Peyer's patch (tissue), 4 donors: Measurements from ENCODE around the gene UNC13C. TPM values are rescaled to one million over a fixed set of nuclear protein-coding genes. Genes with fewer than 3 reads are reported as not detected.

Experiments
- DNase-seq, 3 donors: peaks; one replicate each; pipeline ENCODE4 v3.0.0-alpha.2; 2017 to 2019
- H3K27ac ChIP-seq, 4 donors: fragments of 200-600 bp; sonication (generic); one replicate each; pipeline ENCODE4 v1.5.1; 2016 to 2019
- H3K27me3 ChIP-seq, 2 donors: fragments of 200-600 bp; sonication (generic); one replicate each; pipeline ENCODE4 v1.5.1; 2019
- H3K36me3 ChIP-seq, 3 donors: fragments of 200-600 bp; sonication (generic); one replicate each; pipeline ENCODE4 v1.5.1; 2016 to 2019
- H3K4me1 ChIP-seq, 4 donors: fragments of 200-600 bp; sonication (generic); one replicate each; pipeline ENCODE4 v1.5.1; 2016 to 2019
- H3K4me3 ChIP-seq, 4 donors: fragments of 200-600 bp; sonication (generic); 1 replicate in 3 of 4; 2 replicates in 1 of 4; pipeline ENCODE4 v1.5.1; 2016 to 2019; ENCODE audit warnings: mild to moderate bottlenecking in 1 of 4
- H3K9me3 ChIP-seq, 4 donors: fragments of 200-600 bp; sonication (generic); one replicate each; pipeline ENCODE4 v1.5.1; 2016 to 2019; ENCODE audit warnings: mild to moderate bottlenecking in 1 of 4
- CTCF ChIP-seq, 6 experiments: fragments of 450-650 bp in 4 of 6; fragments of 200-600 bp in 2 of 6; sonication (generic) in 1 of 6; IDR thresholded peaks; one replicate each; pipeline ENCODE4 v1.5.1; 2017 to 2019; ENCODE audit warnings: antibody characterized with exemption in 6 of 6, mild to moderate bottlenecking in 3 of 6, moderate library complexity in 1 of 6
- POLR2A ChIP-seq, 2 donors: fragments of 450-650 bp; IDR thresholded peaks; one replicate each; pipeline ENCODE4 v1.5.1; 2017; ENCODE audit warnings: antibody characterized with exemption in 2 of 2, mild to moderate bottlenecking in 2 of 2, moderate library complexity in 2 of 2
- total RNA-seq, 4 donors: library from RNA; depleted of rRNA; stranded (reverse); fragments of >200 nt; gene quantifications; one replicate each; pipeline ENCODE4 v1.1.0, GENCODE V29; 2016

The UNC13C gene
- total RNA-seq, 4 donors from 2014 or later: under 0.01 to 3.3 (median 0.35) TPM

- no peaks in the 10 kb centered on the region for H3K27me3 ChIP-seq
- H3K9me3 ChIP-seq: no peaks in the 10 kb centered on the region
- no peak overlapping the region for H3K27ac ChIP-seq
- no peak for DNase-seq
- H3K4me3 ChIP-seq: no peak overlapping the region
- no peaks in the 10 kb centered on the region for H3K4me1 ChIP-seq
- no peaks in the 10 kb centered on the region for H3K36me3 ChIP-seq
- no peak for TF ChIP-seq CTCF (IDR thresholded peaks at IDR 0.05)
- TF ChIP-seq POLR2A (IDR thresholded peaks at IDR 0.05): no peak
These were observed 248.2 kb downstream of the UNC13C start for GRCh38 chr15:54226455-54226854.

GRCh38 chr15:54227569-54227968 is 249.3 kb downstream of the UNC13C start:
- TF ChIP-seq CTCF (IDR thresholded peaks at IDR 0.05) (no peak), POLR2A (IDR thresholded peaks at IDR 0.05) (no peak)
- Histone ChIP-seq H3K9me3 (no peaks in the 10 kb centered on the region), H3K36me3 (no peaks in the 10 kb centered on the region), H3K27ac (no peak overlapping the region), H3K4me3 (no peak overlapping the region), H3K4me1 (no peaks in the 10 kb centered on the region), H3K27me3 (no peaks in the 10 kb centered on the region)
- no peak for DNase-seq

- no peak overlapping the region for H3K4me3 ChIP-seq
- H3K27ac ChIP-seq: no peak overlapping the region
- TF ChIP-seq POLR2A (IDR thresholded peaks at IDR 0.05): no peak
- TF ChIP-seq CTCF (IDR thresholded peaks at IDR 0.05): no peak
- no peaks in the 10 kb centered on the region for H3K4me1 ChIP-seq
- H3K36me3 ChIP-seq: no peaks in the 10 kb centered on the region
- no peak for DNase-seq
- H3K27me3 ChIP-seq: no peaks in the 10 kb centered on the region
- no peaks in the 10 kb centered on the region for H3K9me3 ChIP-seq
These were observed 272.1 kb downstream of the UNC13C start for GRCh38 chr15:54250326-54250725.

- H3K4me3 ChIP-seq: no peak overlapping the region
- no peaks in the 10 kb centered on the region for H3K4me1 ChIP-seq
- DNase-seq: no peak
- no peaks in the 10 kb centered on the region for H3K27me3 ChIP-seq
- H3K27ac ChIP-seq: no peak overlapping the region
- H3K36me3 ChIP-seq: no peaks in the 10 kb centered on the region
- TF ChIP-seq CTCF (IDR thresholded peaks at IDR 0.05) (no peak), POLR2A (IDR thresholded peaks at IDR 0.05) (no peak)
- H3K9me3 ChIP-seq: no peaks in the 10 kb centered on the region
These were observed 277.9 kb downstream of the UNC13C start for GRCh38 chr15:54256190-54256589.

- Histone ChIP-seq H3K9me3 (no peaks in the 10 kb centered on the region), H3K27me3 (no peaks in the 10 kb centered on the region), H3K4me3 (no peak overlapping the region), H3K27ac (no peak overlapping the region), H3K36me3 (no peaks in the 10 kb centered on the region), H3K4me1 (no peaks in the 10 kb centered on the region)
- TF ChIP-seq CTCF (IDR thresholded peaks at IDR 0.05) (no peak), POLR2A (IDR thresholded peaks at IDR 0.05) (no peak)
- no peak for DNase-seq
These were observed 295.7 kb downstream of the UNC13C start for GRCh38 chr15:54273928-54274327.

- Histone ChIP-seq H3K4me3 (no peak overlapping the region), H3K27me3 (no peaks in the 10 kb centered on the region), H3K36me3 (no peaks in the 10 kb centered on the region), H3K9me3 (no peaks in the 10 kb centered on the region), H3K4me1 (no peaks in the 10 kb centered on the region), H3K27ac (no peak overlapping the region)
- TF ChIP-seq CTCF (IDR thresholded peaks at IDR 0.05) (no peak), POLR2A (IDR thresholded peaks at IDR 0.05) (no peak)
- no peak for DNase-seq
These were observed 299.6 kb downstream of the UNC13C start for GRCh38 chr15:54277834-54278233.
